22Rv1 (cell line): ENCODE measurements around the gene FKBP1B.

Experiments
- CTCF ChIP-seq: fragments of 450-650 bp; IDR thresholded peaks from 2 replicates; pipeline ENCODE4 v1.5.1; 2017; ENCODE audit warnings: mild to moderate bottlenecking
- ZFX ChIP-seq: fragments of 450-650 bp; IDR thresholded peaks from 2 replicates; pipeline ENCODE4 v1.6.1; 2017; ENCODE audit warnings: antibody characterized with exemption, borderline replicate concordance

- TF ChIP-seq CTCF (no peak), ZFX (no peak)
These were observed 33.8 kb upstream of the FKBP1B start for GRCh38 chr2:24015562-24016375.
